Frontal cortex (tissue), 4 donors: ENCODE measurements around the gene GRIK4. TPM values are rescaled to one million over a fixed set of nuclear protein-coding genes. Genes with fewer than 3 reads are reported as not detected.

ENCODE experiments used
- DNase-seq, 2 donors: peaks; one replicate each; pipeline ENCODE4 v3.0.0; 2012; ENCODE audit warnings: low spot score in 2 of 2
- FAIRE-seq: peaks from 2 replicates; lab custom pipeline; 2012; peaks lifted over from hg19 to GRCh38; lab: Jason Lieb, UNC
- total RNA-seq: library from RNA; depleted of rRNA; stranded (reverse); fragments of >200 nt; gene quantifications from one replicate; pipeline ENCODE4 v1.2.3, GENCODE V29; 2014
- donor health status: control.
- donor health status: control.
- donor health status: control.

GRIK4 gene
- total RNA-seq, 1 donor from 2014 or later: 3.3 TPM

GRCh38 chr11:120688163-120688562 is 176.6 kb downstream of the GRIK4 start:
- no peak for FAIRE-seq
- no peak for DNase-seq

- no peak for FAIRE-seq
- DNase-seq: no peak
These were observed 178.2 kb downstream of the GRIK4 start for GRCh38 chr11:120689596-120690275.

GRCh38 chr11:120690406-120690805 is 178.9 kb downstream of the GRIK4 start:
- no peak for DNase-seq
- FAIRE-seq: no peak

GRCh38 chr11:120694726-120695125 is 183.2 kb downstream of the GRIK4 start:
- FAIRE-seq (no peak), DNase-seq (no peak)

- no peak for DNase-seq
- no peak for FAIRE-seq
These were observed 183.9 kb downstream of the GRIK4 start for GRCh38 chr11:120695426-120695825.

- no peak for FAIRE-seq
- no peak for DNase-seq
These were observed 184.4 kb downstream of the GRIK4 start for GRCh38 chr11:120695939-120696338.

- no peak for FAIRE-seq
- DNase-seq: no peak
These were observed 185.2 kb downstream of the GRIK4 start for GRCh38 chr11:120696597-120697218.

GRCh38 chr11:120698918-120699317 is 187.4 kb downstream of the GRIK4 start:
- FAIRE-seq (no peak), DNase-seq (no peak)

- FAIRE-seq: no peak
These were observed 191.1 kb downstream of the GRIK4 start for GRCh38 chr11:120702656-120703055.

GRCh38 chr11:120703358-120704152 is 192.0 kb downstream of the GRIK4 start:
- FAIRE-seq (no peak), DNase-seq (no peak)

More at GRCh38 chr11:120702656-120703055, 191.1 kb downstream of the GRIK4 start:
- DNase-seq: no peak

- no peak for DNase-seq
- no peak for FAIRE-seq
These were observed 192.8 kb downstream of the GRIK4 start for GRCh38 chr11:120704256-120704750.

GRCh38 chr11:120706257-120706656 is 194.7 kb downstream of the GRIK4 start:
- FAIRE-seq (no peak), DNase-seq (no peak)

GRCh38 chr11:120707098-120707497 is 195.6 kb downstream of the GRIK4 start:
- DNase-seq: no peak
- no peak for FAIRE-seq

- DNase-seq (no peak), FAIRE-seq (no peak)
These were observed 196.1 kb downstream of the GRIK4 start for GRCh38 chr11:120707663-120708062.

GRCh38 chr11:120708511-120709183 is 197.1 kb downstream of the GRIK4 start:
- FAIRE-seq: no peak
- DNase-seq: no peak

GRCh38 chr11:120709808-120710207 is 198.3 kb downstream of the GRIK4 start:
- DNase-seq: no peak
- no peak for FAIRE-seq

GRCh38 chr11:120710354-120711131 is 199.0 kb downstream of the GRIK4 start:
- DNase-seq (peak; percentile 41 to 47), FAIRE-seq (no peak)

GRCh38 chr11:120712014-120712413 is 200.5 kb downstream of the GRIK4 start:
- FAIRE-seq (no peak), DNase-seq (no peak)

GRCh38 chr11:120712881-120713280 is 201.3 kb downstream of the GRIK4 start:
- FAIRE-seq (no peak), DNase-seq (no peak)
